Ovary (tissue), 9 donors: ENCODE data around the gene TPST1. TPM values are rescaled to one million over a fixed set of nuclear protein-coding genes. Genes with fewer than 3 reads are reported as not detected.
"Not testable (repeated sequence)": the region's sequence is repeated elsewhere in the genome, so short reads cannot be mapped to it uniquely, and the experiment has no call there.

Experiments
- DNase-seq, 5 donors: peaks; one replicate each; pipeline ENCODE4 v3.0.0-alpha.2; 2019 to 2020
- H3K27ac ChIP-seq, 2 donors: fragments of 200-600 bp; one replicate each; pipeline versions ENCODE4 v1.5.1 to v1.8.0; 2019 to 2022
- H3K27me3 ChIP-seq: fragments of 200-600 bp; one replicate; pipeline ENCODE4 v1.8.0; 2022
- H3K36me3 ChIP-seq: fragments of 200-600 bp; sonication (generic); one replicate; pipeline ENCODE4 v1.5.1; 2019
- H3K4me1 ChIP-seq: one replicate; pipeline ENCODE4 v1.8.1; 2013; ENCODE audit warnings: mild to moderate bottlenecking, moderate library complexity; ENCODE audit not compliant: insufficient read depth
- H3K4me3 ChIP-seq: fragments of 200-600 bp; sonication (generic); one replicate; pipeline ENCODE4 v1.5.1; 2017
- H3K9me3 ChIP-seq, 2 donors: fragments of 200-600 bp in 1 of 2; sonication (generic) in 1 of 2; one replicate each; pipeline versions ENCODE4 v1.5.1 to v1.8.1; 2013 to 2019; ENCODE audit warnings: mild to moderate bottlenecking in 1 of 2, moderate library complexity in 1 of 2
- CTCF ChIP-seq, 3 donors: fragments of 450-650 bp in 2 of 3; fragments of 200-600 bp in 1 of 3; IDR thresholded peaks; one replicate each; pipeline versions ENCODE4 v1.5.1 to v1.8.0; 2016 to 2022; ENCODE audit warnings: antibody characterized with exemption in 3 of 3, mild to moderate bottlenecking in 1 of 3
- EP300 ChIP-seq: sonication (generic); formaldehyde crosslinking; IDR thresholded peaks from one replicate; pipeline ENCODE4 v1.6.1; 2017; ENCODE audit warnings: antibody characterized with exemption
- POLR2A ChIP-seq: fragments of 450-650 bp; IDR thresholded peaks from one replicate; pipeline ENCODE4 v1.6.1; 2017; ENCODE audit warnings: antibody characterized with exemption, mild to moderate bottlenecking, moderate library complexity
- WGBS, 3 donors: extraction: QIAGEN DNeasy Blood & Tissue Kit in 1 of 3; methylation state at CpG; one replicate each; pipeline versions ENCODE4 v1.1.5 to v1.1.7; 2013 to 2017; 5-methylcytosine and 5-hydroxymethylcytosine counted together
- intact Hi-C, 4 donors: fragments of 100-400 bp; cut with DNase I; formaldehyde crosslinking; loops; one replicate each; pipeline versions ENCODE4 v1.11.0 to v1.15.1; 2022 to 2023
- polyA plus RNA-seq, 2 donors: library from polyadenylated mRNA; stranded (reverse); fragments of 200-250 nt in 1 of 2; fragments of 350-450 nt in 1 of 2; fragmentation: Illumina TruSeq in 1 of 2; extraction: RNeasy Lipid Tissue Mini Kit (QIAGEN cat#74804) in 1 of 2; gene quantifications; one replicate each; pipeline ENCODE4 v1.2.3, GENCODE V29; 2013 to 2014
- total RNA-seq, 7 donors: library from RNA; depleted of rRNA in 2 of 7; stranded (reverse); fragments of >200 nt in 2 of 7; fragmentation: NEBNext Ultra II Directional in 3 of 7; extraction: Animal tissue kit (Norgen Biotek cat#: 25700) in 3 of 7; gene quantifications; one replicate each; pipeline versions ENCODE4 v1.1.0 to v1.2.4, GENCODE V29; 2016 to 2023
- donor health status: DM: no; HTN: no; CAD: no; lungs with moderate emphysema.
- donor health status: DM: no; HTN: no; CAD: no.
- donor health status: Bipolar disorder and iron deficiency.
- donor health status: DM: yes; HTN: yes; CAD: no.
- donor health status: DM: no; HTN: no; CAD: no.
- donor health status: DM: yes; HTN: yes; CAD: no.

The TPST1 gene
- total and polyA plus RNA-seq, 9 donors = 18.9 to 42.6 (median 30.3) TPM

- 79 to 93% (median 81%) methylated on average over 7 of the region's 7 CpGs for WGBS, 3 donors
- TF ChIP-seq CTCF (IDR thresholded peaks at IDR 0.05) (no peak), POLR2A (no peak), EP300 (no peak)
- intact Hi-C loops = no loop called here
These were observed 166.1 kb downstream of the TPST1 start for GRCh38 chr7:66371096-66371824.

GRCh38 chr7:66374141-66374840 lies 169.2 kb downstream of the TPST1 start:
- H3K27me3 ChIP-seq, H3K27ac ChIP-seq, H3K4me1 ChIP-seq, H3K36me3 ChIP-seq, H3K4me3 ChIP-seq, H3K9me3 ChIP-seq, intact Hi-C loops: not testable (repeated sequence)
- DNase-seq = peak in 3 of 5 donors; percentile 30 to 46 (median 39)
- WGBS, 3 donors = 38 to 54% (median 49%) methylated on average over 5 of the region's 5 CpGs

More at GRCh38 chr7:66371096-66371824, 166.1 kb downstream of the TPST1 start:
- H3K4me3 ChIP-seq = no peak overlapping the region
- H3K36me3 ChIP-seq = no peaks in the 10 kb centered on the region
- DNase-seq = no peak
- no peaks in the 10 kb centered on the region for H3K27me3 ChIP-seq
- no peak overlapping the region for H3K27ac ChIP-seq
- no peaks in the 10 kb centered on the region for H3K4me1 ChIP-seq
- H3K9me3 ChIP-seq = no peaks in the 10 kb centered on the region

- TF ChIP-seq CTCF (IDR thresholded peaks at IDR 0.05) = no peak
- TF ChIP-seq EP300 = no peak
- no peak for TF ChIP-seq POLR2A
- intact Hi-C loops = no loop called here
- Histone ChIP-seq H3K27ac (no peak overlapping the region), H3K9me3 (peaks cover 0 to 2% of the 10 kb centered on the region in 2 donors), H3K4me3 (no peak overlapping the region), H3K36me3 (no peaks in the 10 kb centered on the region), H3K4me1 (no peaks in the 10 kb centered on the region), H3K27me3 (no peaks in the 10 kb centered on the region)
- 95 to 97% (median 96%) methylated on average over 44 to 45 of the region's 45 CpGs for WGBS, 3 donors
- DNase-seq = peak in 1 of 5 donors; percentile 18
These were observed 171.3 kb downstream of the TPST1 start for GRCh38 chr7:66376264-66376945.

GRCh38 chr7:66377045-66377444 lies 171.9 kb downstream of the TPST1 start:
- DNase-seq = no peak
- no peak overlapping the region for H3K27ac ChIP-seq
- intact Hi-C loops = no loop called here
- H3K4me3 ChIP-seq = no peak overlapping the region
- TF ChIP-seq POLR2A = no peak
- TF ChIP-seq CTCF (IDR thresholded peaks at IDR 0.05) = no peak
- no peak for TF ChIP-seq EP300
- no peaks in the 10 kb centered on the region for H3K36me3 ChIP-seq
- peaks cover 0 to 2% of the 10 kb centered on the region in 2 donors for H3K9me3 ChIP-seq
- 96 to 98% (median 97%) methylated on average over 32 of the region's 32 CpGs for WGBS, 3 donors
- H3K4me1 ChIP-seq = no peaks in the 10 kb centered on the region
- H3K27me3 ChIP-seq = no peaks in the 10 kb centered on the region
